ENCODE data around the gene ZNF436.

ZNF436 gene

DNA sequence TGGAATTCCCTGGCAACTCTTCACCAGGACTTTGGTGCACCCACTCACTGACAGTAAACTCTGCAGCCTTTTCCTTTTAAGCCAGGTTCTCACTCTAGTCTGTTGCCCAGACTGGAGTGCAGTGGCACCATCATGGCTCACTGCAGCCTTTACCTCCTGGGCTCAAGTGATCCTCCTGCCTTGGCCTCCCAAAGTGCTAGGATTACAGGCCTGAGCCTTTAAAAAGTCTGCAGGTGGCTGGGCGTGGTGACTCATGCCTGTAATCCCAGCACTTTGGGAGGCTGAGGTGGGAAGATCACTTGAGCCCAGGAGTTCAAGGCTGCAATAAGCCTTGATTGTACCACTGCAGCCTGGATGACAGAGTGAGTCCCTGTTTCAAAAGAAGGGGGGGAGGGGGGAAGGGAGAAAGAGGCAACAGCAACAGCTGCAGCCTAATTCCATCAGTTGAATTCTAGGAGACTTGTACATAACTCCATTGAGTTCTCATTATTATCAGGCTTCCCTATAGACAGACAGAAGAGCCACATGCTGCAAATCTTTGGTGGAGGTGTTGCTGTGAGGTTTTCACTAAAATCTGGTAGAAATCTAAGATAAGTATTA lies 17.4 kb downstream of the ZNF436 start:
- Mint-ChIP-seq H3K9me3 (peaks cover 23% of the 10 kb centered on the region), H3K27ac (no peak overlapping the region), H3K4me3 (no peak overlapping the region), H3K4me1 (no peaks in the 10 kb centered on the region), H3K27me3 (ENCODE audit: low read depth, poor library complexity) (peaks cover 62% of the 10 kb centered on the region), H3K36me3 (ENCODE audit: low read depth) (peaks cover 6% of the 10 kb centered on the region)
- TF ChIP-seq, protein P1, sequence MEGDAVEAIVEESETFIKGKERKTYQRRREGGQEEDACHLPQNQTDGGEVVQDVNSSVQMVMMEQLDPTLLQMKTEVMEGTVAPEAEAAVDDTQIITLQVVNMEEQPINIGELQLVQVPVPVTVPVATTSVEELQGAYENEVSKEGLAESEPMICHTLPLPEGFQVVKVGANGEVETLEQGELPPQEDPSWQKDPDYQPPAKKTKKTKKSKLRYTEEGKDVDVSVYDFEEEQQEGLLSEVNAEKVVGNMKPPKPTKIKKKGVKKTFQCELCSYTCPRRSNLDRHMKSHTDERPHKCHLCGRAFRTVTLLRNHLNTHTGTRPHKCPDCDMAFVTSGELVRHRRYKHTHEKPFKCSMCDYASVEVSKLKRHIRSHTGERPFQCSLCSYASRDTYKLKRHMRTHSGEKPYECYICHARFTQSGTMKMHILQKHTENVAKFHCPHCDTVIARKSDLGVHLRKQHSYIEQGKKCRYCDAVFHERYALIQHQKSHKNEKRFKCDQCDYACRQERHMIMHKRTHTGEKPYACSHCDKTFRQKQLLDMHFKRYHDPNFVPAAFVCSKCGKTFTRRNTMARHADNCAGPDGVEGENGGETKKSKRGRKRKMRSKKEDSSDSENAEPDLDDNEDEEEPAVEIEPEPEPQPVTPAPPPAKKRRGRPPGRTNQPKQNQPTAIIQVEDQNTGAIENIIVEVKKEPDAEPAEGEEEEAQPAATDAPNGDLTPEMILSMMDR (IDR thresholded peaks at IDR 0.05), result no peak
- no peak for DNase-seq

GRCh38 chr1:23345920-23346319 lies 23.7 kb downstream of the ZNF436 start:
- H3K9me3 Mint-ChIP-seq, result peaks cover 16% of the 10 kb centered on the region
- peaks cover 10% of the 10 kb centered on the region for H3K36me3 Mint-ChIP-seq (ENCODE audit: low read depth)
- peaks cover 26% of the 10 kb centered on the region for H3K4me1 Mint-ChIP-seq
- H3K4me3 Mint-ChIP-seq, result no peak overlapping the region
- TF ChIP-seq, protein P1 (IDR thresholded peaks at IDR 0.05), result no peak
- H3K27ac Mint-ChIP-seq, result no peak overlapping the region
- peaks cover 17% of the 10 kb centered on the region for H3K27me3 Mint-ChIP-seq (ENCODE audit: low read depth, poor library complexity)
- DNase-seq, result no peak

GRCh38 chr1:23344987-23345472 lies 24.6 kb downstream of the ZNF436 start:
- peaks cover 35% of the 10 kb centered on the region for H3K4me1 Mint-ChIP-seq
- TF ChIP-seq, protein P1 (IDR thresholded peaks at IDR 0.05), result no peak
- DNase-seq, result no peak
- peaks cover 11% of the 10 kb centered on the region for H3K27me3 Mint-ChIP-seq (ENCODE audit: low read depth, poor library complexity)
- H3K4me3 Mint-ChIP-seq, result peak overlapping the region; percentile 90
- H3K27ac Mint-ChIP-seq, result peak overlapping the region; percentile 99
- H3K9me3 Mint-ChIP-seq, result peaks cover 14% of the 10 kb centered on the region
- H3K36me3 Mint-ChIP-seq (ENCODE audit: low read depth), result peaks cover 18% of the 10 kb centered on the region

GRCh38 chr1:23344111-23344986 lies 25.3 kb downstream of the ZNF436 start, which contains the start of gene HNRNPR:
Gene HNRNPR (minus strand): TSS chr1:23344284. CDS start chr1:23341008, 3,276 bp downstream.
- DNase-seq, result peak; percentile 100

GRCh38 chr1:23343221-23344110 lies 26.2 kb downstream of the ZNF436 start:
- Mint-ChIP-seq H3K36me3 (ENCODE audit: low read depth) (peaks cover 33% of the 10 kb centered on the region), H3K9me3 (peaks cover 24% of the 10 kb centered on the region), H3K27ac (peak overlapping the region; percentile 99), H3K4me1 (peaks cover 47% of the 10 kb centered on the region), H3K27me3 (ENCODE audit: low read depth, poor library complexity) (peaks cover 4% of the 10 kb centered on the region), H3K4me3 (peak overlapping the region; percentile 90)
- TF ChIP-seq, protein P1 (IDR thresholded peaks at IDR 0.05), result no peak
- peak; percentile 61 for DNase-seq

More at GRCh38 chr1:23344111-23344986, 25.3 kb downstream of the ZNF436 start, which contains the start of gene HNRNPR:
- TF ChIP-seq, protein P1 (IDR thresholded peaks at IDR 0.05), result no peak
- Mint-ChIP-seq H3K4me3 (peak within 1 kb of the TSS; percentile 90), H3K4me1 (peaks cover 42% of the 10 kb centered on the region), H3K27me3 (ENCODE audit: low read depth, poor library complexity) (peaks cover 8% of the 10 kb centered on the region), H3K27ac (peak within 1 kb of the TSS; percentile 99), H3K36me3 (ENCODE audit: low read depth) (peaks cover 25% of the 10 kb centered on the region), H3K9me3 (peaks cover 19% of the 10 kb centered on the region)
